Endothelial cell of umbilical vein (primary cell): ENCODE data around the gene HSFX2. TPM values are rescaled to one million over a fixed set of nuclear protein-coding genes. Genes with fewer than 3 reads are reported as not detected.
"Not testable (repeated sequence)": the region's sequence is repeated elsewhere in the genome, so short reads cannot be mapped to it uniquely, and the experiment has no call there.

Experiments used
- BruUV-seq: library from RNA; stranded (reverse); fragments of 400-500 nt; replicated peaks from 2 replicates; lab custom pipeline; 2021; lab: Mats Ljungman, UMichigan
- CTCF ChIA-PET: fragments of 300-600, 350-600 bp; sonication (Branson Sonifier 250); formaldehyde crosslinking; loops from one replicate; lab custom pipeline; 2021; ENCODE audit warnings: antibody characterized with exemption, inconsistent platforms; lab: Charles Lee
- POLR2A ChIA-PET: fragments of 300-600, 350-600 bp; sonication (Branson Sonifier 250); formaldehyde crosslinking; loops from one replicate; lab custom pipeline; 2021; ENCODE audit warnings: antibody characterized with exemption, inconsistent platforms; lab: Charles Lee
- DNase-seq: peaks from one replicate; pipeline ENCODE4 v3.0.0-alpha.2; 2011; ENCODE audit warnings: low read depth, low spot score
- FAIRE-seq: peaks from 2 replicates; lab custom pipeline; 2011; peaks lifted over from hg19 to GRCh38; lab: Jason Lieb, UNC
- H2AFZ ChIP-seq: 2 replicates; pipeline ENCODE4 v1.6.0; 2012; ENCODE audit warnings: low read depth, low read length, control low read depth, inconsistent platforms
- H3K27ac ChIP-seq: 2 replicates; pipeline ENCODE4 v1.5.1; 2011; ENCODE audit warnings: low read depth, mild to moderate bottlenecking, control low read depth, low read length, moderate library complexity; ENCODE audit not compliant: insufficient read depth
- H3K27me3 ChIP-seq, 2 experiments: 2 replicates each; pipeline versions ENCODE4 v1.6.0 to v1.6.1; 2011; ENCODE audit warnings: low read length in 2 of 2, mixed read lengths in 1 of 2; ENCODE audit not compliant: control insufficient read depth in 2 of 2, insufficient read depth in 2 of 2
- H3K36me3 ChIP-seq, 2 experiments: 2 replicates in 1 of 2; 3 replicates in 1 of 2; pipeline ENCODE4 v1.5.1; 2011; ENCODE audit warnings: low read length in 2 of 2, mild to moderate bottlenecking in 1 of 2, moderate library complexity in 1 of 2; ENCODE audit not compliant: control insufficient read depth in 2 of 2, insufficient read depth in 2 of 2; ENCODE audit errors: extremely low read depth in 1 of 2
- H3K4me1 ChIP-seq: 3 replicates; pipeline ENCODE4 v1.5.1; 2011; ENCODE audit warnings: mild to moderate bottlenecking, low read length; ENCODE audit not compliant: control insufficient read depth, insufficient read depth; ENCODE audit errors: extremely low read depth
- H3K4me2 ChIP-seq: 2 replicates; pipeline ENCODE4 v1.6.1; 2011; ENCODE audit warnings: low read length, control low read depth, mixed read lengths; ENCODE audit not compliant: insufficient read depth
- H3K4me3 ChIP-seq, 3 experiments: fragments of 200-600 bp in 1 of 3; sonication (generic), shearing (Covaris generic) in 1 of 3; replicated peaks in 1 of 3; 2 replicates each; pipeline ENCODE4 v1.5.1; 2011 to 2016; ENCODE audit warnings: control low read depth in 3 of 3, low read length in 3 of 3, mild to moderate bottlenecking in 2 of 3, inconsistent platforms in 1 of 3, low read depth in 1 of 3, moderate library complexity in 1 of 3; ENCODE audit not compliant: insufficient read depth in 1 of 3
- H3K79me2 ChIP-seq: 2 replicates; pipeline ENCODE4 v1.6.0; 2012; ENCODE audit warnings: low read length, inconsistent platforms; ENCODE audit not compliant: control insufficient read depth, insufficient read depth
- H3K9ac ChIP-seq: replicated peaks from 2 replicates; pipeline ENCODE3; 2011; ENCODE audit warnings: low read length, control low read depth; ENCODE audit not compliant: insufficient read depth; ENCODE audit errors: extremely low read depth
- H3K9me1 ChIP-seq: replicated peaks from 3 replicates; pipeline ENCODE4 v1.6.0; 2011; ENCODE audit warnings: mild to moderate bottlenecking, low read length; ENCODE audit not compliant: control insufficient read depth, insufficient read depth; ENCODE audit errors: extremely low read depth
- H3K9me3 ChIP-seq: replicated peaks from 2 replicates; pipeline ENCODE4 v1.5.1; 2012; ENCODE audit warnings: low read length, inconsistent platforms; ENCODE audit not compliant: control insufficient read depth, insufficient read depth
- H4K20me1 ChIP-seq: replicated peaks from 2 replicates; pipeline ENCODE3; 2011; ENCODE audit warnings: mild to moderate bottlenecking, low read length; ENCODE audit not compliant: control insufficient read depth, insufficient read depth; ENCODE audit errors: extremely low read depth
- CTCF ChIP-seq, 2 donors: IDR thresholded peaks; 1 replicate in 1 of 2; 2 replicates in 1 of 2; pipeline ENCODE4 v1.5.1; 2011; ENCODE audit warnings: low read length in 2 of 2, mild to moderate bottlenecking in 2 of 2, moderate library complexity in 2 of 2, control low read depth in 1 of 2, inconsistent platforms in 1 of 2, low read depth in 1 of 2; ENCODE audit not compliant: insufficient read depth in 1 of 2; ENCODE audit errors: extremely low read depth in 1 of 2
- EZH2 ChIP-seq: IDR thresholded peaks from 2 replicates; pipeline ENCODE4 v1.6.1; 2012; ENCODE audit warnings: borderline replicate concordance, low read depth, mild to moderate bottlenecking, moderate library complexity, low read length, inconsistent platforms; ENCODE audit not compliant: severe bottlenecking
- FOS ChIP-seq: IDR thresholded peaks from 2 replicates; pipeline ENCODE4 v1.6.1; 2011; ENCODE audit warnings: mild to moderate bottlenecking, low read length, moderate library complexity, borderline replicate concordance; ENCODE audit not compliant: insufficient read depth
- GATA2 ChIP-seq: IDR thresholded peaks from 2 replicates; pipeline ENCODE4 v1.7.0; 2011; ENCODE audit warnings: low read depth, mild to moderate bottlenecking, moderate library complexity, mixed read lengths, low read length; ENCODE audit not compliant: insufficient read length, insufficient read depth
- JUN ChIP-seq: IDR thresholded peaks from 2 replicates; pipeline ENCODE4 v1.6.1; 2011; ENCODE audit warnings: borderline replicate concordance, low read depth; ENCODE audit not compliant: insufficient read length, insufficient read depth
- MAX ChIP-seq: IDR thresholded peaks from 2 replicates; pipeline ENCODE4 v1.6.1; 2011; ENCODE audit not compliant: insufficient read depth, insufficient read length
- MYC ChIP-seq: IDR thresholded peaks from one replicate; pipeline ENCODE4 v1.6.1; 2011; ENCODE audit warnings: mild to moderate bottlenecking, low read depth, low read length
- POLR2A ChIP-seq: IDR thresholded peaks from 2 replicates; pipeline ENCODE4 v1.6.1; 2012; ENCODE audit warnings: low read depth, mild to moderate bottlenecking, control low read depth, low read length
- POLR2AphosphoS5 ChIP-seq: IDR thresholded peaks from 2 replicates; pipeline ENCODE4 v1.6.1; 2012; ENCODE audit warnings: low read depth, mild to moderate bottlenecking, control low read depth, low read length, moderate library complexity; ENCODE audit not compliant: insufficient read depth
- dilution Hi-C: fragments of 300-500 bp; cut with MboI; formaldehyde crosslinking; loops from one replicate; pipeline ENCODE4 v1.15.0; 2019; ENCODE audit warnings: low sequenced_read_pairs; ENCODE audit not compliant: extremely low pct_ligation_motif_present
- intact Hi-C: fragments of 100-400 bp; cut with micrococcal nuclease; formaldehyde crosslinking; loops from one replicate; pipeline ENCODE4 v1.10.0; 2022
- polyA plus RNA-seq, 4 experiments: library from polyadenylated mRNA; depleted of rRNA in 3 of 4; stranded (reverse) in 3 of 4; unstranded in 1 of 4; fragments of >200 nt; gene quantifications; 2 replicates each; pipeline versions ENCODE4 v1.2.1 to v1.2.3, GENCODE V29; 2011 to 2012; ENCODE audit warnings: missing spikeins in 1 of 4
- total RNA-seq: library from RNA; stranded (reverse); gene quantifications from 2 replicates; pipeline ENCODE4 v1.2.3, GENCODE V29; 2021

Gene HSFX2
- total and polyA plus RNA-seq, 2 donors (not counting 3 experiments of a cell fraction or from before 2014, with no cell fraction given): 0.11 TPM; not detected in 1

DNA sequence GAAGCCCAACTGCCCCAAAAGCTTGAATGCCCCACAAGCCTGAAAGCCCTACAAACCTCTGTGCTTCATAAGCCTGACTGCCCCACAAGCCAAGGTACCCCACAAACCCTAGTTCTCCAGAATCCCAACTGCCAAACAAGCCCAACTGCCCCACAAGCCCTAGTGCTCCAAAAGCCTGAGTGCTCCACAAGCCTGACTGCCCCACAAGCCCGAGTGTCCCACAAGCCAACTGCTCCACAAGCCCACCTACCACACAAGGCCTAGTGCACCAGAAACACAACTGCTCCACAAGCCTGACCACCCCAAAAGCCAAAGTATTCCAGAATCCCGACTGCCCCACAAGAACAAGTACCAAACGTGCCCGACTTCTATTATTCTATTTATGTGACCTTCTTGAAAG is 31.8 kb downstream of the HSFX2 start:
- ChIA-PET POLR2A (no interaction called here), CTCF (no interaction called here)
- H3K4me3 ChIP-seq: no peak overlapping the region
- H4K20me1 ChIP-seq: no peaks in the 10 kb centered on the region
- no peak overlapping the region for H3K9ac ChIP-seq
- no peak overlapping the region for H2AFZ ChIP-seq
- no peak overlapping the region for H3K27ac ChIP-seq
- TF ChIP-seq POLR2A (no peak), JUN (no peak), GATA2 (no peak), CTCF (IDR thresholded peaks at IDR 0.05; ENCODE audit: extremely low read depth in 1 of 2, insufficient read depth in 1 of 2, low read depth in 1 of 2, low read length in 2 of 2) (no peak), POLR2AphosphoS5 (no peak), MYC (no peak), MAX (no peak), FOS (no peak), EZH2 (no peak)
- H3K4me2 ChIP-seq: no peak overlapping the region
- H3K9me1 ChIP-seq: no peaks in the 10 kb centered on the region
- H3K4me1 ChIP-seq: no peaks in the 10 kb centered on the region
- H3K36me3 ChIP-seq: no peaks in the 10 kb centered on the region
- H3K27me3 ChIP-seq: no peaks in the 10 kb centered on the region
- H3K9me3 ChIP-seq: no peaks in the 10 kb centered on the region
- no peak for DNase-seq
- no TSS peak for BruUV-seq
- H3K79me2 ChIP-seq: no peaks in the 10 kb centered on the region
- intact Hi-C loops: no loop called here
- no peak for FAIRE-seq
- dilution Hi-C loops: no loop called here

DNA sequence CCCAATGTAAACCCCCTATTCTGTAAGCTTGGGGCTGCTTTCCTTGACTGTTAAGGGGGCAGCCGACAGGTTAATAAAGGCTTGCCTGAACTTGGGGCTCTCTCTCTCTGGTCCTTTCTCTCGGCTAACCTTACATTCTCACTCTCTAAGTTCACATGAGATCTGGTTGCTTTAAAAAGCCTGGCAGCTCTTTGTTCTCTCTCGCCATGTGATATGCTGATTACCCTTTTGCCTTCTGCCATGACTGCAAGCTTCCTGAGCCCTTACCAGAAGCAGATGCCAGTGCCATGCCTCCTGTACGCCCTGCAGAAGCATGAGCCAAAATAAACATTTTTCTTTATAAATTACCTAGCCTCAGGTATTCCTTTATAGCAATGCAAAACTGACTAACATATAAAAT is 39.9 kb downstream of the HSFX2 start:
- intact Hi-C loops, H3K27me3 ChIP-seq, H3K27ac ChIP-seq, CTCF ChIA-PET, H3K4me3 ChIP-seq, dilution Hi-C loops, H3K9me1 ChIP-seq, H3K36me3 ChIP-seq, BruUV-seq, DNase-seq, POLR2A ChIA-PET, H2AFZ ChIP-seq, H3K4me2 ChIP-seq, H3K79me2 ChIP-seq, H3K9ac ChIP-seq, H4K20me1 ChIP-seq, FAIRE-seq, H3K9me3 ChIP-seq, H3K4me1 ChIP-seq: not testable (repeated sequence)

DNA sequence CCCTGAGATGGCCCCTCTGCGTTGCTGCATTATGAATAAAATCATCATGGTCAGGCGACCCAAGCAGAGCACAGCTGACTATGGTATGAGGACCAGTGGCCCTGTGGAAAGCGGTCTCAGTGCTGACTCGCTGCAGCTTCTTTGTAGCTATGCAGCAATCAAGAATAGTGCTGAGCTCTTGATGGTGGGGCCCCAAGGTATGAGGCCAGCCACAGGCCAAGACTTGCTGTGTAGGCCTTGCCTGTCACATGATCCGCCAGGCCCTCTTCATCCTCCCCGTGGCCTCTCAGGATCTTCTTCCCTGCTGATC is 43.2 kb downstream of the HSFX2 start:
- H3K9me3 ChIP-seq, dilution Hi-C loops, H3K79me2 ChIP-seq, CTCF ChIA-PET, DNase-seq, H2AFZ ChIP-seq, H3K27ac ChIP-seq, H4K20me1 ChIP-seq, BruUV-seq, H3K4me3 ChIP-seq, H3K9ac ChIP-seq, H3K27me3 ChIP-seq, POLR2A ChIA-PET, H3K9me1 ChIP-seq, H3K4me2 ChIP-seq, H3K36me3 ChIP-seq, H3K4me1 ChIP-seq, intact Hi-C loops: not testable (repeated sequence)
- FAIRE-seq: peak; percentile 85
